CD14-positive monocyte (primary cell): ENCODE results near the gene APBA2. TPM values are rescaled to one million over a fixed set of nuclear protein-coding genes. Genes with fewer than 3 reads are reported as not detected.

Experiments used
- DNase-seq, 3 donors: peaks; one replicate each; pipeline ENCODE4 v3.0.0-alpha.2; 2011 to 2022
- H2AFZ ChIP-seq: 2 replicates; pipeline ENCODE4 v1.6.0; 2012; ENCODE audit warnings: mild to moderate bottlenecking, low read depth, low read length, inconsistent platforms; ENCODE audit not compliant: insufficient read depth, poor library complexity, severe bottlenecking
- H3K27ac ChIP-seq, 2 donors: 1 replicate in 1 of 2; 2 replicates in 1 of 2; pipeline ENCODE4 v1.5.1; 2012 to 2013; ENCODE audit warnings: low read length in 2 of 2, control low read depth in 1 of 2, inconsistent platforms in 1 of 2, low read depth in 1 of 2, mild to moderate bottlenecking in 1 of 2
- H3K27me3 ChIP-seq, 2 donors: one replicate each; pipeline versions ENCODE4 v1.6.0 to v1.6.1; 2011 to 2013; ENCODE audit warnings: low read length in 2 of 2; ENCODE audit not compliant: control insufficient read depth in 2 of 2, insufficient read depth in 2 of 2
- H3K36me3 ChIP-seq, 2 donors: replicated peaks in 1 of 2; 1 replicate in 1 of 2; 2 replicates in 1 of 2; pipeline versions ENCODE4 v1.5.1 to v1.6.1; 2012 to 2013; ENCODE audit warnings: low read length in 2 of 2, control low read depth in 1 of 2, inconsistent platforms in 1 of 2, mild to moderate bottlenecking in 1 of 2; ENCODE audit not compliant: insufficient read depth in 2 of 2, control insufficient read depth in 1 of 2
- H3K4me1 ChIP-seq, 2 donors: 1 replicate in 1 of 2; 2 replicates in 1 of 2; pipeline versions ENCODE4 v1.5.1 to v1.6.1; 2012 to 2013; ENCODE audit warnings: low read length in 2 of 2, control low read depth in 1 of 2, inconsistent platforms in 1 of 2, mild to moderate bottlenecking in 1 of 2, moderate library complexity in 1 of 2; ENCODE audit not compliant: insufficient read depth in 2 of 2, control insufficient read depth in 1 of 2
- H3K4me2 ChIP-seq: replicated peaks from 2 replicates; pipeline ENCODE3; 2012; ENCODE audit warnings: low read length, moderate library complexity, mild to moderate bottlenecking; ENCODE audit not compliant: poor library complexity, severe bottlenecking; ENCODE audit errors: extremely low read depth
- H3K4me3 ChIP-seq, 3 experiments: fragments of 200-600 bp in 1 of 3; sonication (generic) in 1 of 3; replicated peaks in 1 of 3; 1 replicate in 2 of 3; 2 replicates in 1 of 3; pipeline ENCODE4 v1.5.1; 2011 to 2013; ENCODE audit warnings: low read length in 3 of 3, mild to moderate bottlenecking in 3 of 3, control low read depth in 2 of 3, low read depth in 2 of 3, inconsistent platforms in 1 of 3, moderate library complexity in 1 of 3
- H3K79me2 ChIP-seq: 2 replicates; pipeline ENCODE4 v1.6.0; 2012; ENCODE audit warnings: mild to moderate bottlenecking, control low read depth, inconsistent platforms, low read length, moderate library complexity; ENCODE audit not compliant: insufficient read depth
- H3K9ac ChIP-seq: 2 replicates; pipeline ENCODE4 v1.6.0; 2017; ENCODE audit warnings: low read length, mild to moderate bottlenecking; ENCODE audit not compliant: insufficient read depth, poor library complexity, severe bottlenecking
- H3K9me3 ChIP-seq, 2 donors: replicated peaks in 1 of 2; 1 replicate in 1 of 2; 2 replicates in 1 of 2; pipeline versions ENCODE4 v1.5.1 to v1.6.1; 2012 to 2013; ENCODE audit warnings: low read length in 2 of 2, control low read depth in 1 of 2; ENCODE audit not compliant: control insufficient read depth in 1 of 2, insufficient read depth in 1 of 2
- H4K20me1 ChIP-seq: 2 replicates; pipeline ENCODE4 v1.6.0; 2012; ENCODE audit warnings: mild to moderate bottlenecking, low read length, control low read depth, moderate library complexity; ENCODE audit not compliant: insufficient read depth
- H3K27ac Mint-ChIP-seq, 7 donors: one replicate each; pipeline ENCODE4 v1.8.0; 2020; ENCODE audit warnings: mild to moderate bottlenecking in 7 of 7, mixed read lengths in 7 of 7, moderate library complexity in 6 of 7, inconsistent platforms in 2 of 7
- H3K27me3 Mint-ChIP-seq, 3 donors: one replicate each; pipeline ENCODE4 v1.8.0; 2021 to 2022; ENCODE audit warnings: low read depth in 3 of 3, mild to moderate bottlenecking in 3 of 3, mixed read lengths in 3 of 3, moderate library complexity in 3 of 3, inconsistent platforms in 1 of 3
- H3K36me3 Mint-ChIP-seq, 2 donors: one replicate each; pipeline ENCODE4 v1.8.0; 2020; ENCODE audit warnings: mixed read lengths in 2 of 2, inconsistent platforms in 1 of 2, mild to moderate bottlenecking in 1 of 2
- H3K4me1 Mint-ChIP-seq: one replicate; pipeline ENCODE4 v1.8.0; 2020; ENCODE audit warnings: mild to moderate bottlenecking, mixed read lengths
- H3K4me3 Mint-ChIP-seq, 2 donors: one replicate each; pipeline ENCODE4 v1.8.0; 2020; ENCODE audit warnings: mild to moderate bottlenecking in 2 of 2, mixed read lengths in 2 of 2, moderate library complexity in 1 of 2
- H3K9me3 Mint-ChIP-seq, 7 donors: one replicate each; pipeline ENCODE4 v1.8.0; 2020 to 2022; ENCODE audit warnings: mixed read lengths in 7 of 7, mild to moderate bottlenecking in 6 of 7, moderate library complexity in 6 of 7, inconsistent platforms in 2 of 7
- CTCF ChIP-seq: fragments of 200-600 bp; IDR thresholded peaks from one replicate; pipeline ENCODE4 v1.8.0; 2022; ENCODE audit warnings: antibody characterized with exemption, mild to moderate bottlenecking
- WGBS: methylation state at CpG from one replicate; pipeline ENCODE4 v1.1.5; 2013; ENCODE audit warnings: missing lambda C conversion rate; ENCODE audit not compliant: insufficient coverage; 5-methylcytosine and 5-hydroxymethylcytosine counted together
- intact Hi-C, 2 donors: fragments of 100-400 bp; cut with micrococcal nuclease; formaldehyde crosslinking; loops; one replicate each; pipeline versions ENCODE4 v1.15.0 to v1.15.1; 2023
- polyA plus RNA-seq, 3 donors: library from polyadenylated mRNA; depleted of rRNA in 1 of 3; unstranded in 2 of 3; stranded (reverse) in 1 of 3; fragments of 300-500 nt in 2 of 3; fragments of >200 nt in 1 of 3; fragmentation: Illumina TruSeq in 2 of 3; gene quantifications; 1 replicate in 2 of 3; 2 replicates in 1 of 3; pipeline ENCODE4 v1.2.3, GENCODE V29; 2012 to 2021

APBA2 gene
- polyA plus RNA-seq, 3 donors = 0.30 TPM; not detected in 2

DNA sequence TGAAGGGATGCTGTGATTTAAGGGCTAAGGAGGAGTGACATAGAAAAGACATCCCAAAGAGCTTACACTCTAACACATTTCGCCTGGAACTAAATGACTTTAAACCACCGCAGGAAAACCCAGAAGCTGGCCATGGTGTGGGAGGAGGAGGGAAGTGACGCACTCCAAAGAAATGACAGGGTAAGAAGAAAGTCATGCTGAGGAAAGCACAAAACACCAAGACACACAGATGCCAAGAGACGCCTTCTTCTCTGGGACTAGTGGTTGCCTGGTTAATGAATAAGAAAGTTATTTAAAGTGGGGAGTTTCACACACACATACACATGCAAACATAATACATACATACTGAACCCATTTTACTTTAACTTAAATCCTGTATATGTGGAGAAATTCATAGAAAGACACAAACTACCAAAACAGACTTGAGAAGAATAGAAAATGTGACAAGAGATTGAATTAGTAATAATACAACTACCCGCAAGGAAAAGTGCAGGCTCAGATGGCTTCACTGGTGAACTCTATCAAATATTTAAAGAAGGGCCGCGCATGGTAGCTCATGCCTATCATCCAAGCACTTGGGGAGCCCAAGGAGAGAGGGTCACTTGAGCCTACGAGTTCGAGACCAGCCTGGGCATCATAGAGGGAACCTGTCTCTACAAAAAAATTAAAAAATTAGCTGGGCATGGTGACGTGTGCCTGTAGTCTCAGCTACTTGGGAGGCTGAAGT is 258.3 kb downstream of the APBA2 start:
- Mint-ChIP-seq H3K4me3 (no peak overlapping the region), H3K27ac (no peak overlapping the region), H3K4me1 (peaks cover 3% of the 10 kb centered on the region), H3K36me3 (no peaks in the 10 kb centered on the region), H3K27me3 (peaks cover 11 to 18% (median 14%) of the 10 kb centered on the region in 3 donors), H3K9me3 (peaks cover 0 to 3% (median 2%) of the 10 kb centered on the region in 7 donors)
- no peak overlapping the region for H3K4me2 ChIP-seq
- no peak for DNase-seq
- intact Hi-C loops = no loop called here
- no peaks in the 10 kb centered on the region for H3K36me3 ChIP-seq
- H2AFZ ChIP-seq = no peak overlapping the region
- no peaks in the 10 kb centered on the region for H3K4me1 ChIP-seq
- 98% methylated on average over 4 of the region's 10 CpGs for WGBS
- no peak overlapping the region for H3K27ac ChIP-seq
- peaks cover 0 to 6% of the 10 kb centered on the region in 2 donors for H3K27me3 ChIP-seq
- no peaks in the 10 kb centered on the region for H3K9me3 ChIP-seq
- H4K20me1 ChIP-seq = no peaks in the 10 kb centered on the region
- H3K9ac ChIP-seq = no peak overlapping the region
- H3K4me3 ChIP-seq = no peak overlapping the region
- no peaks in the 10 kb centered on the region for H3K79me2 ChIP-seq
- TF ChIP-seq CTCF = no peak

- Mint-ChIP-seq H3K27ac (no peak overlapping the region), H3K4me3 (no peak overlapping the region), H3K9me3 (peaks cover 0 to 6% (median 3%) of the 10 kb centered on the region in 7 donors), H3K27me3 (peaks cover 2 to 4% (median 2%) of the 10 kb centered on the region in 3 donors), H3K36me3 (no peaks in the 10 kb centered on the region), H3K4me1 (no peaks in the 10 kb centered on the region)
- Histone ChIP-seq H3K4me3 (no peak overlapping the region), H3K79me2 (no peaks in the 10 kb centered on the region), H3K27me3 (no peaks in the 10 kb centered on the region), H3K36me3 (no peaks in the 10 kb centered on the region), H4K20me1 (no peaks in the 10 kb centered on the region), H3K9ac (no peak overlapping the region), H3K9me3 (no peaks in the 10 kb centered on the region), H3K27ac (no peak overlapping the region), H3K4me2 (no peak overlapping the region), H2AFZ (no peak overlapping the region), H3K4me1 (no peaks in the 10 kb centered on the region)
- no peak for TF ChIP-seq CTCF
- no peak for DNase-seq
- WGBS = 68% methylated on average over 18 of the region's 18 CpGs
- intact Hi-C loops = loop anchor here in 1 of 2 donors (10.0 kb wide), 1 partner anchor 65 kb away; no protein-coding TSS in a partner anchor
Measured at GRCh38 chr15:29149738-29150075, 263.9 kb downstream of the APBA2 start.
